Upper lobe of left lung (tissue), 4 donors: Measurements from ENCODE around the gene BCL10.

Experiments
- EP300 ChIP-seq, 4 donors: sonication (generic); formaldehyde crosslinking; IDR thresholded peaks; one replicate each; pipeline ENCODE4 v1.5.1; 2017; ENCODE audit warnings: antibody characterized with exemption in 4 of 4, control low read depth in 2 of 4
- TF ChIP-seq, protein P1 (sequence below), 6 experiments: fragments of 450-650 bp in 4 of 6; fragments of 200-600 bp in 2 of 6; sonication (generic) in 2 of 6; IDR thresholded peaks; one replicate each; pipeline ENCODE4 v1.5.1; 2016 to 2019; ENCODE audit warnings: antibody characterized with exemption in 6 of 6

- TF ChIP-seq, protein P1, sequence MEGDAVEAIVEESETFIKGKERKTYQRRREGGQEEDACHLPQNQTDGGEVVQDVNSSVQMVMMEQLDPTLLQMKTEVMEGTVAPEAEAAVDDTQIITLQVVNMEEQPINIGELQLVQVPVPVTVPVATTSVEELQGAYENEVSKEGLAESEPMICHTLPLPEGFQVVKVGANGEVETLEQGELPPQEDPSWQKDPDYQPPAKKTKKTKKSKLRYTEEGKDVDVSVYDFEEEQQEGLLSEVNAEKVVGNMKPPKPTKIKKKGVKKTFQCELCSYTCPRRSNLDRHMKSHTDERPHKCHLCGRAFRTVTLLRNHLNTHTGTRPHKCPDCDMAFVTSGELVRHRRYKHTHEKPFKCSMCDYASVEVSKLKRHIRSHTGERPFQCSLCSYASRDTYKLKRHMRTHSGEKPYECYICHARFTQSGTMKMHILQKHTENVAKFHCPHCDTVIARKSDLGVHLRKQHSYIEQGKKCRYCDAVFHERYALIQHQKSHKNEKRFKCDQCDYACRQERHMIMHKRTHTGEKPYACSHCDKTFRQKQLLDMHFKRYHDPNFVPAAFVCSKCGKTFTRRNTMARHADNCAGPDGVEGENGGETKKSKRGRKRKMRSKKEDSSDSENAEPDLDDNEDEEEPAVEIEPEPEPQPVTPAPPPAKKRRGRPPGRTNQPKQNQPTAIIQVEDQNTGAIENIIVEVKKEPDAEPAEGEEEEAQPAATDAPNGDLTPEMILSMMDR (IDR thresholded peaks at IDR 0.05) = no peak
- TF ChIP-seq EP300 (IDR thresholded peaks at IDR 0.05) = no peak
Observed at GRCh38 chr1:85319491-85319890, 43.1 kb upstream of the BCL10 start.
